Body of pancreas (tissue), 4 donors: Measurements from ENCODE around the gene NUBP2. TPM values are rescaled to one million over a fixed set of nuclear protein-coding genes. Genes with fewer than 3 reads are reported as not detected.

Source experiments
- ATAC-seq: fragments of 150-250 bp; one replicate; pipeline ENCODE4 v1.9.1; 2016
- DNase-seq, 4 donors: peaks; one replicate each; pipeline ENCODE4 v3.0.0-alpha.2; 2019
- H3K27ac ChIP-seq, 4 donors: fragments of 200-600 bp; sonication (generic); 1 replicate in 3 of 4; 2 replicates in 1 of 4; pipeline versions ENCODE4 v1.5.1 to v1.6.1; 2016 to 2019; ENCODE audit warnings: mild to moderate bottlenecking in 1 of 4, mixed read lengths in 1 of 4, moderate library complexity in 1 of 4
- H3K27me3 ChIP-seq, 2 donors: fragments of 200-600 bp; sonication (generic); one replicate each; pipeline ENCODE4 v1.6.0; 2016; ENCODE audit warnings: mild to moderate bottlenecking in 1 of 2
- H3K36me3 ChIP-seq, 2 donors: fragments of 200-600 bp; sonication (generic); replicated peaks in 1 of 2; 2 replicates each; pipeline ENCODE4 v1.5.1; 2016; ENCODE audit warnings: low read depth in 2 of 2; ENCODE audit not compliant: insufficient read depth in 1 of 2
- H3K4me1 ChIP-seq: fragments of 200-600 bp; sonication (generic); one replicate; pipeline ENCODE4 v1.6.0; 2016
- H3K4me3 ChIP-seq, 2 donors: fragments of 200-600 bp; sonication (generic); 1 replicate in 1 of 2; 2 replicates in 1 of 2; pipeline ENCODE4 v1.5.1; 2016 to 2019
- H3K9me3 ChIP-seq, 3 donors: fragments of 200-600 bp; sonication (generic); 1 replicate in 2 of 3; 2 replicates in 1 of 3; pipeline ENCODE4 v1.5.1; 2016
- CTCF ChIP-seq, 7 experiments: fragments of 450-650 bp in 4 of 7; fragments of 200-600 bp in 3 of 7; sonication (generic) in 3 of 7; IDR thresholded peaks; one replicate each; pipeline ENCODE4 v1.5.1; 2016 to 2019; ENCODE audit warnings: antibody characterized with exemption in 7 of 7
- POLR2A ChIP-seq, 3 donors: fragments of 450-650 bp; IDR thresholded peaks; one replicate each; pipeline ENCODE4 v1.6.1; 2016; ENCODE audit warnings: antibody characterized with exemption in 3 of 3, mild to moderate bottlenecking in 2 of 3
- WGBS, 2 donors: methylation state at CpG; one replicate each; pipeline ENCODE4 v1.1.5; 2017; 5-methylcytosine and 5-hydroxymethylcytosine counted together
- intact Hi-C: fragments of 100-400 bp; cut with DNase I; formaldehyde crosslinking; loops from one replicate; pipeline ENCODE4 v1.15.1; 2023
- total RNA-seq, 2 donors: library from RNA; depleted of rRNA; stranded (reverse); fragments of >200 nt; gene quantifications; one replicate each; pipeline ENCODE4 v1.1.0, GENCODE V29; 2016

Gene NUBP2
- total RNA-seq, 2 donors from 2014 or later = 61.0 to 72.6 TPM

DNA sequence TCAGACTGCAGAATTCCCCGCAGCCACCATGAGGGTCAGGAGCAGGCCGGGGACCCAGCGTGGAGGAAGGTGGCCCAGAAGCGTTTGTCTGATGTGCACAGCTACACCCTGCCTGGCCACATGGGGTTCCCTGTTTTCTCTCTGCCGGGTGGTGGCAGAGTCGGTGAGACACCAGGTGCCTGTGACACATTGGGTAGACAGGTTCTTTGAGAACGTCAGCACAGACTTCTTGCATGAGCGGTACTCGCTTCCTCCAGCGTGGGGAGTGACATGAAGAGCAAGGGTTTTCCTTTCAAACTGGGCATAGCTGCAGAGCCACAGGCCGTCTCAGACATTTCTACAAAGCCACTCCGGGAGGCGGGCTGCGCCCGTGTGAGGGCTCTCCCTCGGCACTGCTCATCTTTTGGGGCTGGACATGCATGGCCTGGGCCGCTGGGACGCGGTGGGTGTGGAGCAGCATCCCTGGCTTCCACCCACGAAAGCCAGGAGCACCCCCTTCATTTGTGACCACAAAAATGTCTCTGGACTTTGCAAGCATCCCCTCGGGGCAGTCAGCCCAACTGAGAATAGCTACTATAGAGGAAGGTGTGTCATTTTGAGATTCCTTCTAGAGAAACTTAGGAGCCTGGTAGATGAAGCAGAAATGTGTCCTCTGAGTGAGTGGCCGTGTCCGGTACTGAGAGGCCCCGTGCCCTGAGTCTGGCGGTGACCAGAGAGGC, 37.4 kb upstream of the NUBP2 start:
- H3K4me1 ChIP-seq = no peaks in the 10 kb centered on the region
- ATAC-seq (no peak), DNase-seq (no peak)
- peaks cover 0 to 29% of the 10 kb centered on the region in 2 donors for H3K36me3 ChIP-seq
- H3K4me3 ChIP-seq = no peak overlapping the region
- TF ChIP-seq CTCF (IDR thresholded peaks at IDR 0.05) (no peak), POLR2A (IDR thresholded peaks at IDR 0.05) (no peak)
- intact Hi-C loops = no loop called here
- no peaks in the 10 kb centered on the region for H3K9me3 ChIP-seq
- no peak overlapping the region for H3K27ac ChIP-seq
- no peaks in the 10 kb centered on the region for H3K27me3 ChIP-seq
- WGBS, 2 donors = 91 to 98% methylated on average over 8 to 25 of the region's 25 CpGs

DNA sequence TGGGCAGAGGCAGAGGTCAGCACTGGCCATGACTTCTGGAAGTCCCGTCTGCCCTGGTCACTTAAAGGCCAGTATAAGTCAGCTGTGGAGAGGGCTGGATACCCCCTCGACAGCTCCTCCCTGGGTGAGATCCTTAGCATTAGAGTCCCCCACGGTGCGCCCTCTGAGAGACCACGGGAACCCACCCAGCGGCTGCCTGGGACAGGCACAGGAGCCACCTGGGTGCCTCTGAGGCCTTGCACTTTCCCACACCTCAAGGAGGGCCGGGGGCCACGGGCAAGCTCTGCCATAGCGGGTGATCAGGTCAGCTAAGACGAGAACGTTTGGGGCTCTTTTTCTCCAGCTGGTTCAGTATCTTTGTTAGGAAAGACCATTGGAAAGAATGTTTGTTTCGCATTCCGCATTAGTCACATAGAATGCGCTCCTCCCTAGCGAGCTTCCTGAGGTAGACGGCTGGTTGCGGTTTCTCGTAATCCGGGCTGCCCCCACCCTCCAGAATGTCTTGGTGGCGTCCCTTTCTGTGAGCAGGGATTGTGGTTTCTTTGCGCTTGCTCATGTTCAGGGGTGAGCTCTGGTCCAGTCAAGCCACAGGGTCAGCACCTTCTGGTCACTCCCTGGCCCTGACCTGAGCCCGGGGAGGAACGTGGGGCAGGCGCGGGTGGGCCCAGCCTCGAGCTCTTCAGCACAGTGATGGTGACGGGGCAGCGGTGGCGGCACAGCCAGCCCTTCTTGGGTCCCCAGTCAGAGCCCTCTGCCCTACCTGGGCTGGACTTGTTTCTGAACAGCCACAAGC, 36.7 kb upstream of the NUBP2 start:
- no peaks in the 10 kb centered on the region for H3K9me3 ChIP-seq
- H3K36me3 ChIP-seq = peaks cover 0 to 27% of the 10 kb centered on the region in 2 donors
- H3K4me3 ChIP-seq = no peak overlapping the region
- no peak overlapping the region for H3K27ac ChIP-seq
- TF ChIP-seq CTCF (IDR thresholded peaks at IDR 0.05) = no peak
- TF ChIP-seq POLR2A (IDR thresholded peaks at IDR 0.05) = no peak
- 90 to 96% methylated on average over 12 to 28 of the region's 29 CpGs for WGBS, 2 donors
- intact Hi-C loops = no loop called here
- H3K4me1 ChIP-seq = no peaks in the 10 kb centered on the region
- no peak for DNase-seq
- no peaks in the 10 kb centered on the region for H3K27me3 ChIP-seq
- no peak for ATAC-seq

- ATAC-seq (no peak), DNase-seq (no peak)
- peaks cover 1 to 33% of the 10 kb centered on the region in 2 donors for H3K36me3 ChIP-seq
- no peaks in the 10 kb centered on the region for H3K4me1 ChIP-seq
- TF ChIP-seq CTCF (IDR thresholded peaks at IDR 0.05) (no peak), POLR2A (IDR thresholded peaks at IDR 0.05) (no peak)
- 92 to 93% methylated on average over 18 to 31 of the region's 31 CpGs for WGBS, 2 donors
- H3K27me3 ChIP-seq = no peaks in the 10 kb centered on the region
- intact Hi-C loops = no loop called here
- H3K9me3 ChIP-seq = no peaks in the 10 kb centered on the region
- no peak overlapping the region for H3K27ac ChIP-seq
- H3K4me3 ChIP-seq = no peak overlapping the region
Observed at GRCh38 chr16:1746693-1747195, 36.0 kb upstream of the NUBP2 start.

- intact Hi-C loops = no loop called here
- WGBS, 2 donors = 80 to 87% methylated on average over 7 to 9 of the region's 11 CpGs
- no peak for ATAC-seq
- H3K36me3 ChIP-seq = peaks cover 6 to 39% of the 10 kb centered on the region in 2 donors
- TF ChIP-seq POLR2A (IDR thresholded peaks at IDR 0.05) = no peak
- TF ChIP-seq CTCF (IDR thresholded peaks at IDR 0.05) = no peak
- no peak overlapping the region for H3K27ac ChIP-seq
- no peaks in the 10 kb centered on the region for H3K9me3 ChIP-seq
- H3K4me1 ChIP-seq = no peaks in the 10 kb centered on the region
- DNase-seq = no peak
- H3K27me3 ChIP-seq = no peaks in the 10 kb centered on the region
- H3K4me3 ChIP-seq = no peak overlapping the region
Observed at GRCh38 chr16:1747934-1748333, 34.8 kb upstream of the NUBP2 start.
